C4-2B (cell line): ENCODE data around the gene BTBD16.

ENCODE experiments used
- ZFX ChIP-seq: fragments of 450-650 bp; IDR thresholded peaks from 2 replicates; pipeline ENCODE4 v1.6.1; 2017
- TF ChIP-seq, protein P1 (sequence below): fragments of 450-650 bp; conservative IDR thresholded peaks from 2 replicates; pipeline ENCODE4 v1.5.1; 2017; ENCODE audit warnings: mild to moderate bottlenecking

DNA sequence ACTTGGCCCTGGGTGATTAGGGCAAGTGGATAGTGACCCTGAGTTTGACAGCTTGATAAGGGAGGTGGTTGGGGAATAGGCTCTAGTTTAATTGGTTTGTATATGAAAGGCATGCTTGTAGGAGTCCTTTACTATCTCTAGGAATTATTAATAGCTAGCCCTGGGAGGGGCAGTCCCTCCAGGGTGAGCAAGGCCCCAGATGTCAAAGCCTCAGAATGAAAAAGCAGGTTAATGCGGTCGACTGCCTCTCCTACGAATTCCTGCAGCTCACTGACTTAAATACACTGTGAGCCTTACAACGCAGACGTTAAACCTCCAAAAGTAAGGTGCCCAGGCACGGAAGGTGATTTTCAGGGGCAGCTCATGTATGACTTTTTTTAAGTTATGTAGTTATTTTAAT, 5.2 kb upstream of the BTBD16 start:
- TF ChIP-seq, protein P1, sequence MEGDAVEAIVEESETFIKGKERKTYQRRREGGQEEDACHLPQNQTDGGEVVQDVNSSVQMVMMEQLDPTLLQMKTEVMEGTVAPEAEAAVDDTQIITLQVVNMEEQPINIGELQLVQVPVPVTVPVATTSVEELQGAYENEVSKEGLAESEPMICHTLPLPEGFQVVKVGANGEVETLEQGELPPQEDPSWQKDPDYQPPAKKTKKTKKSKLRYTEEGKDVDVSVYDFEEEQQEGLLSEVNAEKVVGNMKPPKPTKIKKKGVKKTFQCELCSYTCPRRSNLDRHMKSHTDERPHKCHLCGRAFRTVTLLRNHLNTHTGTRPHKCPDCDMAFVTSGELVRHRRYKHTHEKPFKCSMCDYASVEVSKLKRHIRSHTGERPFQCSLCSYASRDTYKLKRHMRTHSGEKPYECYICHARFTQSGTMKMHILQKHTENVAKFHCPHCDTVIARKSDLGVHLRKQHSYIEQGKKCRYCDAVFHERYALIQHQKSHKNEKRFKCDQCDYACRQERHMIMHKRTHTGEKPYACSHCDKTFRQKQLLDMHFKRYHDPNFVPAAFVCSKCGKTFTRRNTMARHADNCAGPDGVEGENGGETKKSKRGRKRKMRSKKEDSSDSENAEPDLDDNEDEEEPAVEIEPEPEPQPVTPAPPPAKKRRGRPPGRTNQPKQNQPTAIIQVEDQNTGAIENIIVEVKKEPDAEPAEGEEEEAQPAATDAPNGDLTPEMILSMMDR = no peak
- TF ChIP-seq ZFX = no peak
